Measurements from ENCODE around the gene NRG2. TPM values are rescaled to one million over a fixed set of nuclear protein-coding genes. Genes with fewer than 3 reads are reported as not detected.

NRG2 gene
- total RNA-seq, 1 experiment from 2014 or later: 1.8 TPM

DNA sequence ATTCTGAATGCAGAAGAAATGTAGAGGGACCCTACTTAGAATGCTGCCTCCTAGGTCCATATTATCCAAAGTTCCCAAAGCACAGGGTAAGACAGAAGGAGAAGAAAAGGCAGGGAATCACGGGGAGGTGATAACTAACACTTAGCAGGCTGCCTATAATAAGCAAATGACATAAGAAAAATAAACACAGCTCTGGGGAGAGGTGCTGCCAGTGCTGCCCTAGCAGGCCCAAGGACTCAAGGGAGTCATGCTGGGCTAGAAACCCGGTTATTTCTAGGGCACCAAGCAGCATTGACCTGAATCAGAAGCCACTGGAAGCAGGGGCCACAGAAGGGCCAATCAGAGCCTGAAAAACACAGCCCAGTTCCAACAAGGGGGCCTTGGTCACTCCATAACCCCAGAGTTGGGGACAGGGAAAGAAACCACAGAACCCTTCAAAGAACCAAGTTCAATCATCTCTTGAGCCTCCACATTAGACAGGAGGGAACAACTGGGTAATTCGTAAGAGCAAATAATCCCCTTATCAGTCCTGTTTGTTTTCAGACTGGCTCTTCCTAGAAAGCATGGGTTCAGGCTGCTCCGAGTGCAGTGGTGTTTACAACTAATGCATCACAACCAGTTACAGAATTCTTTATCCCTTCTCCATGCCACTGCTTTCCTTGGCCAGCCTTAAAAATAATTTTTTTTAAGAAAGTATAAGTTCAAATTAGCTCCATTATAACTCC, 24.0 kb downstream of the NRG2 start:
- Histone ChIP-seq H3K36me3 (ENCODE audit: low read depth, low read length) (no peaks in the 10 kb centered on the region), H3K27ac (ENCODE audit: low read length) (no peak overlapping the region), H3K4me3 (ENCODE audit: low read length) (no peak overlapping the region), H4K20me1 (ENCODE audit: low read length) (no peaks in the 10 kb centered on the region), H3K27me3 (ENCODE audit: low read length) (no peaks in the 10 kb centered on the region), H3K9me2 (replicated peaks; ENCODE audit: low read length) (0 out of 2 replicates have a peak, but pooled peaks cover 2% of the 10 kb centered on the region), H3K9ac (ENCODE audit: low read length) (no peak overlapping the region), H3K79me2 (ENCODE audit: low read length) (no peaks in the 10 kb centered on the region), H3K4me2 (ENCODE audit: low read length) (no peak overlapping the region), H2AFZ (ENCODE audit: low read length) (no peak overlapping the region), H3F3A (ENCODE audit: low read length, unreplicated experiment) (no peaks in the 10 kb centered on the region), H3K9me3 (ENCODE audit: low read length) (no peaks in the 10 kb centered on the region), H3K4me1 (ENCODE audit: insufficient read depth, low read length) (peaks cover 21% of the 10 kb centered on the region)
- DNase-seq: no peak
- BruUV-seq (replicated peaks): no TSS peak
- CTCF ChIA-PET: no interaction called here
- TF ChIP-seq, protein P1, sequence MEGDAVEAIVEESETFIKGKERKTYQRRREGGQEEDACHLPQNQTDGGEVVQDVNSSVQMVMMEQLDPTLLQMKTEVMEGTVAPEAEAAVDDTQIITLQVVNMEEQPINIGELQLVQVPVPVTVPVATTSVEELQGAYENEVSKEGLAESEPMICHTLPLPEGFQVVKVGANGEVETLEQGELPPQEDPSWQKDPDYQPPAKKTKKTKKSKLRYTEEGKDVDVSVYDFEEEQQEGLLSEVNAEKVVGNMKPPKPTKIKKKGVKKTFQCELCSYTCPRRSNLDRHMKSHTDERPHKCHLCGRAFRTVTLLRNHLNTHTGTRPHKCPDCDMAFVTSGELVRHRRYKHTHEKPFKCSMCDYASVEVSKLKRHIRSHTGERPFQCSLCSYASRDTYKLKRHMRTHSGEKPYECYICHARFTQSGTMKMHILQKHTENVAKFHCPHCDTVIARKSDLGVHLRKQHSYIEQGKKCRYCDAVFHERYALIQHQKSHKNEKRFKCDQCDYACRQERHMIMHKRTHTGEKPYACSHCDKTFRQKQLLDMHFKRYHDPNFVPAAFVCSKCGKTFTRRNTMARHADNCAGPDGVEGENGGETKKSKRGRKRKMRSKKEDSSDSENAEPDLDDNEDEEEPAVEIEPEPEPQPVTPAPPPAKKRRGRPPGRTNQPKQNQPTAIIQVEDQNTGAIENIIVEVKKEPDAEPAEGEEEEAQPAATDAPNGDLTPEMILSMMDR (conservative IDR thresholded peaks at IDR 0.05; ENCODE audit: low read depth, low read length): no peak
- TF ChIP-seq EZH2 (IDR thresholded peaks at IDR 0.05; ENCODE audit: low read length, unreplicated experiment) (no peak), EZH2phosphoT487 (IDR thresholded peaks at IDR 0.05; ENCODE audit: borderline replicate concordance, low read length) (no peak)
- intact Hi-C loops (cut with micrococcal nuclease): no loop called here
- POLR2A ChIA-PET (ENCODE audit: unreplicated experiment): no interaction called here
- ATAC-seq: no peak

DNA sequence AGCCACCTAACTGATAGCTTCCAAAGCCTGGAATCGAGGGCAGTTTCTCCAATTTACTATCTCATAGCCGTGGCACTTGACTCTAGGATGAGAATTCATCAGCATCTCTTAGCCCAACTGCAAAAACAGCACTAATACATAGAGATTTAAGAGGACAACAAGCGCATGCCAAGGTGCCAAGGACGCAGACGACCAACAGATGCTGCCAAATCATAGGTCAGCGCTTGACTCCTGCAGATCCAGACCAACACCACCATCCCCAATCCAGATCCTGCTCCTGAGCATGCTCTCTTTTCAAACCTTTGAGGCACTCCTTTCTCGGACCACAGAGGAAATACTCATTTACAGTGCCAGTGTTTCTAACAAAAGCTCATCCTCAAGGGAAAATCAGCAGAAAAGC, 24.6 kb downstream of the NRG2 start:
- H3K27ac ChIP-seq (ENCODE audit: low read length): no peak overlapping the region
- no peaks in the 10 kb centered on the region for H3K27me3 ChIP-seq (ENCODE audit: low read length)
- ATAC-seq (no peak), DNase-seq (no peak)
- H4K20me1 ChIP-seq (ENCODE audit: low read length): no peaks in the 10 kb centered on the region
- H3K4me1 ChIP-seq (ENCODE audit: insufficient read depth, low read length): peaks cover 21% of the 10 kb centered on the region
- H3K9ac ChIP-seq (ENCODE audit: low read length): no peak overlapping the region
- ChIA-PET CTCF (no interaction called here), POLR2A (ENCODE audit: unreplicated experiment) (no interaction called here)
- H3K79me2 ChIP-seq (ENCODE audit: low read length): no peaks in the 10 kb centered on the region
- TF ChIP-seq EZH2phosphoT487 (IDR thresholded peaks at IDR 0.05; ENCODE audit: borderline replicate concordance, low read length) (no peak), EZH2 (IDR thresholded peaks at IDR 0.05; ENCODE audit: low read length, unreplicated experiment) (no peak)
- TF ChIP-seq, protein P1 (conservative IDR thresholded peaks at IDR 0.05; ENCODE audit: low read depth, low read length): no peak
- H3K4me3 ChIP-seq (ENCODE audit: low read length): no peak overlapping the region
- no TSS peak for BruUV-seq (replicated peaks)
- H3K9me3 ChIP-seq (ENCODE audit: low read length): no peaks in the 10 kb centered on the region
- H3K36me3 ChIP-seq (ENCODE audit: low read depth, low read length): no peaks in the 10 kb centered on the region
- intact Hi-C loops (cut with micrococcal nuclease): no loop called here
- no peak overlapping the region for H3K4me2 ChIP-seq (ENCODE audit: low read length)
- peaks cover 2% of the 10 kb centered on the region; the same call in 1 of the 2 replicates for H3K9me2 ChIP-seq (replicated peaks; ENCODE audit: low read length)
- no peak overlapping the region for H2AFZ ChIP-seq (ENCODE audit: low read length)
- no peaks in the 10 kb centered on the region for H3F3A ChIP-seq (ENCODE audit: low read length, unreplicated experiment)

DNA sequence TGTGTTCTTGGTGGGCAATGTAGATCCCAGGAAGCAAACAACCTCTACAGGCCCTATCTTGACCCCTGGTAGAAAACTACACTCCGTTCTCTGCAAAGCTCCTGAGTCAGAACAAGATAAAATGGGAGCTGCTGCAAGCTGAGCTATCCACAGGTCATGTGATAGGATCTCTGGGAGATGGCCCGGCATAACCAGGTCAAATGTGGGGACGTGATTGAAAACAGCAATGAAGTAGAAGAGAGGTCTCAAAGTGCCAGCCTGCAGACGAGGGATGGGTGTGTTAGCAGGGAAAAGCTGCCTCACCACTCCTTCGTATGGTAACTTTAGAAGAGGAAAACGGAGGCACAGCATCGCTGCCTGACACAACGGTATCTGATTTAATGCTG, 25.0 kb downstream of the NRG2 start:
- ATAC-seq (no peak), DNase-seq (no peak)
- Histone ChIP-seq H3K36me3 (ENCODE audit: low read depth, low read length) (no peaks in the 10 kb centered on the region), H3K27ac (ENCODE audit: low read length) (no peak overlapping the region), H4K20me1 (ENCODE audit: low read length) (no peaks in the 10 kb centered on the region), H3K9ac (ENCODE audit: low read length) (no peak overlapping the region), H3K9me3 (ENCODE audit: low read length) (no peaks in the 10 kb centered on the region), H3K4me2 (ENCODE audit: low read length) (no peak overlapping the region), H3K4me1 (ENCODE audit: insufficient read depth, low read length) (peaks cover 20% of the 10 kb centered on the region), H3F3A (ENCODE audit: low read length, unreplicated experiment) (no peaks in the 10 kb centered on the region), H3K4me3 (ENCODE audit: low read length) (no peak overlapping the region), H3K9me2 (replicated peaks; ENCODE audit: low read length) (peaks cover 2% of the 10 kb centered on the region; the same call in 1 of the 2 replicates), H2AFZ (ENCODE audit: low read length) (no peak overlapping the region), H3K27me3 (ENCODE audit: low read length) (no peaks in the 10 kb centered on the region), H3K79me2 (ENCODE audit: low read length) (no peaks in the 10 kb centered on the region)
- POLR2A ChIA-PET (ENCODE audit: unreplicated experiment): no interaction called here
- no TSS peak for BruUV-seq (replicated peaks)
- TF ChIP-seq EZH2phosphoT487 (IDR thresholded peaks at IDR 0.05; ENCODE audit: borderline replicate concordance, low read length): no peak
- no peak for TF ChIP-seq EZH2 (IDR thresholded peaks at IDR 0.05; ENCODE audit: low read length, unreplicated experiment)
- TF ChIP-seq, protein P1 (conservative IDR thresholded peaks at IDR 0.05; ENCODE audit: low read depth, low read length): no peak
- CTCF ChIA-PET: no interaction called here
- intact Hi-C loops (cut with micrococcal nuclease): no loop called here

All from PC-3 (cell line).